ENCODE results near the gene C17orf100. TPM values are rescaled to one million over a fixed set of nuclear protein-coding genes. Genes with fewer than 3 reads are reported as not detected.
"Not testable (repeated sequence)": the region's sequence is repeated elsewhere in the genome, so short reads cannot be mapped to it uniquely, and the experiment has no call there.

The C17orf100 gene
- total RNA-seq, 1 experiment from 2014 or later, result not detected

- H3K27ac ChIP-seq (ENCODE audit: low read length); H4K20me1 ChIP-seq (ENCODE audit: insufficient read depth, low read depth, low read length); H3K36me3 ChIP-seq (ENCODE audit: insufficient read depth, low read length); H3K9me2 ChIP-seq (replicated peaks; ENCODE audit: insufficient read depth, low read length); H2AFZ ChIP-seq (ENCODE audit: low read length); H3K9ac ChIP-seq (ENCODE audit: low read length); H3K27me3 ChIP-seq (ENCODE audit: low read length); H3K9me3 ChIP-seq (ENCODE audit: low read length): not testable (repeated sequence)
- peaks cover 28% of the 10 kb centered on the region for H3K79me2 ChIP-seq (ENCODE audit: low read length)
- peak overlapping the region; percentile 93 for H3K4me2 ChIP-seq (ENCODE audit: low read depth, low read length, poor library complexity, severe bottlenecking)
- peaks cover 57% of the 10 kb centered on the region for H3K4me1 ChIP-seq (ENCODE audit: low read length)
- H3K4me3 ChIP-seq (ENCODE audit: low read length), result peak overlapping the region; percentile 91
- peak; percentile 29 for DNase-seq
These were observed 6.8 kb downstream of the C17orf100 start for GRCh38 chr17:6658411-6658810.

GRCh38 chr17:6660101-6660500 is 8.5 kb downstream of the C17orf100 start:
- Histone ChIP-seq H3K4me3 (ENCODE audit: low read length) (peak overlapping the region; percentile 67), H3K36me3 (ENCODE audit: insufficient read depth, low read length) (peaks cover 8% of the 10 kb centered on the region; the same call in 1 of the 2 replicates), H3K4me1 (ENCODE audit: low read length) (peaks cover 50% of the 10 kb centered on the region), H2AFZ (ENCODE audit: low read length) (no peak overlapping the region), H3K27me3 (ENCODE audit: low read length) (no peaks in the 10 kb centered on the region), H3K9me3 (ENCODE audit: low read length) (no peaks in the 10 kb centered on the region), H3K9me2 (replicated peaks; ENCODE audit: insufficient read depth, low read length) (no peaks in the 10 kb centered on the region), H3K4me2 (ENCODE audit: low read depth, low read length, poor library complexity, severe bottlenecking) (peak overlapping the region; percentile 80), H4K20me1 (ENCODE audit: insufficient read depth, low read depth, low read length) (no peaks in the 10 kb centered on the region), H3K27ac (ENCODE audit: low read length) (peak overlapping the region; percentile 92), H3K9ac (ENCODE audit: low read length) (peak overlapping the region; percentile 76), H3K79me2 (ENCODE audit: low read length) (peaks cover 36% of the 10 kb centered on the region)
- DNase-seq, result no peak

- Histone ChIP-seq H3K9me2 (replicated peaks; ENCODE audit: insufficient read depth, low read length) (no peaks in the 10 kb centered on the region), H3K27ac (ENCODE audit: low read length) (peak overlapping the region; percentile 92), H4K20me1 (ENCODE audit: insufficient read depth, low read depth, low read length) (no peaks in the 10 kb centered on the region), H3K9me3 (ENCODE audit: low read length) (no peaks in the 10 kb centered on the region), H2AFZ (ENCODE audit: low read length) (no peak overlapping the region), H3K9ac (ENCODE audit: low read length) (peak overlapping the region; percentile 76), H3K4me2 (ENCODE audit: low read depth, low read length, poor library complexity, severe bottlenecking) (peak overlapping the region; percentile 80), H3K27me3 (ENCODE audit: low read length) (no peaks in the 10 kb centered on the region), H3K4me1 (ENCODE audit: low read length) (peaks cover 52% of the 10 kb centered on the region), H3K36me3 (ENCODE audit: insufficient read depth, low read length) (peaks cover 8% of the 10 kb centered on the region; the same call in 1 of the 2 replicates), H3K4me3 (ENCODE audit: low read length) (peak overlapping the region; percentile 67), H3K79me2 (ENCODE audit: low read length) (peaks cover 38% of the 10 kb centered on the region)
- DNase-seq, result peak; percentile 88
These were observed 9.4 kb downstream of the C17orf100 start for GRCh38 chr17:6660805-6661463.

- Histone ChIP-seq H3K4me2 (ENCODE audit: low read depth, low read length, poor library complexity, severe bottlenecking) (peak overlapping the region; percentile 80), H3K9me2 (replicated peaks; ENCODE audit: insufficient read depth, low read length) (no peaks in the 10 kb centered on the region), H3K79me2 (ENCODE audit: low read length) (peaks cover 38% of the 10 kb centered on the region), H4K20me1 (ENCODE audit: insufficient read depth, low read depth, low read length) (no peaks in the 10 kb centered on the region), H3K27me3 (ENCODE audit: low read length) (no peaks in the 10 kb centered on the region), H2AFZ (ENCODE audit: low read length) (no peak overlapping the region), H3K4me3 (ENCODE audit: low read length) (peak overlapping the region; percentile 67), H3K9me3 (ENCODE audit: low read length) (no peaks in the 10 kb centered on the region), H3K27ac (ENCODE audit: low read length) (peak overlapping the region; percentile 92), H3K36me3 (ENCODE audit: insufficient read depth, low read length) (peaks cover 8% of the 10 kb centered on the region; the same call in 1 of the 2 replicates), H3K4me1 (ENCODE audit: low read length) (peaks cover 52% of the 10 kb centered on the region), H3K9ac (ENCODE audit: low read length) (peak overlapping the region; percentile 76)
- no peak for DNase-seq
These were observed 9.9 kb downstream of the C17orf100 start for GRCh38 chr17:6661464-6661848.

DNA sequence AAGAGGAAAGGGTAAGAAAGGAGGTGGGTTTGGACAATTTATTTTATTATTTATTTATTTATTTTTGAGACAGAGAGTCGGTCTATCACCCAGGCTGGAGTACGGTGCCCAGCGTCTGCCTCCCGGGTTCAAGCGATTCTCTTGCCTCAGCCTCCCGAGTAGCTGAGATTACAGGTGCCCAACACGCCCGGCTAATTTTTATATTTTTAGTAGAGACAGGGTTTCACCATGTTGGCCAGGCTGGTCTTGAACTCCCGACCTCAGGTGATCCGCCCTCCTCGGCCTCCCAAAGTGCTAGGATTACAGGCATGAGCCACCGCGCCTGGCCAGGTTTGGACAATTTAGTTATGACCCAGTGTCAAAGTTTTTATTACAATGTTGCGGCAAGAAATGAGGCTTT is 11.6 kb downstream of the C17orf100 start:
- peak overlapping the region; percentile 52 for H3K9ac ChIP-seq (ENCODE audit: low read length)
- H3K4me1 ChIP-seq (ENCODE audit: low read length), result peaks cover 44% of the 10 kb centered on the region
- not testable (repeated sequence) for DNase-seq; H3K36me3 ChIP-seq (ENCODE audit: insufficient read depth, low read length); H3K9me3 ChIP-seq (ENCODE audit: low read length); H3K4me3 ChIP-seq (ENCODE audit: low read length); H4K20me1 ChIP-seq (ENCODE audit: insufficient read depth, low read depth, low read length); H3K27me3 ChIP-seq (ENCODE audit: low read length); H3K9me2 ChIP-seq (replicated peaks; ENCODE audit: insufficient read depth, low read length); H2AFZ ChIP-seq (ENCODE audit: low read length)
- peak overlapping the region; percentile 80 for H3K4me2 ChIP-seq (ENCODE audit: low read depth, low read length, poor library complexity, severe bottlenecking)
- H3K79me2 ChIP-seq (ENCODE audit: low read length), result peaks cover 25% of the 10 kb centered on the region
- peak overlapping the region; percentile 92 for H3K27ac ChIP-seq (ENCODE audit: low read length)

DNA sequence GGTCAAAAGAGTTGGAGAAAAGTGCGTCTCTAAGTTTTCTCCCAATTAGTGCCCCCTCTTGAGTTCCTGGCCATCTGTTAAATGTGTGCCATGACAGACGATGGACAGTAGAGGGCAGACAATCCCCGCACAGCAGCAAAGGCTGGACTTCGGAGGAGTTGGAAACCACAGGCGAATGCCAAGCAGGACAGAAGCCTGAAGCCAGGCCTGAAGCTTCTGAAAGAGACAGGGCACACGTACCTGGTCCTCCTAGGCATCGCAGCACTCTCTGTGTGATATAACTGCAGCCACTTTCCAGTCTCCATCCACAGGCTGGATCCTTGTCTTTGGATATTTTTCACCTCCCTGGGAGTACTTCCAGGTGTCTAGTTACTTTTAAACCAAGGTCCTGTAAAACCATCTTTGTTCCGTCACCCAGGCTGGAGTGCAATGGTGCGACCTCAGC is 14.5 kb downstream of the C17orf100 start:
- Histone ChIP-seq H3K27ac (ENCODE audit: low read length) (no peak overlapping the region), H3K4me2 (ENCODE audit: low read depth, low read length, poor library complexity, severe bottlenecking) (no peak overlapping the region), H3K4me3 (ENCODE audit: low read length) (no peak overlapping the region), H4K20me1 (ENCODE audit: insufficient read depth, low read depth, low read length) (no peaks in the 10 kb centered on the region), H3K27me3 (ENCODE audit: low read length) (no peaks in the 10 kb centered on the region), H3K4me1 (ENCODE audit: low read length) (peaks cover 27% of the 10 kb centered on the region), H3K9ac (ENCODE audit: low read length) (no peak overlapping the region), H3K79me2 (ENCODE audit: low read length) (peaks cover 22% of the 10 kb centered on the region), H2AFZ (ENCODE audit: low read length) (no peak overlapping the region), H3K9me2 (replicated peaks; ENCODE audit: insufficient read depth, low read length) (no peaks in the 10 kb centered on the region), H3K9me3 (ENCODE audit: low read length) (no peaks in the 10 kb centered on the region), H3K36me3 (ENCODE audit: insufficient read depth, low read length) (peaks cover 8% of the 10 kb centered on the region; the same call in 1 of the 2 replicates)
- DNase-seq, result peak; percentile 76

DNA sequence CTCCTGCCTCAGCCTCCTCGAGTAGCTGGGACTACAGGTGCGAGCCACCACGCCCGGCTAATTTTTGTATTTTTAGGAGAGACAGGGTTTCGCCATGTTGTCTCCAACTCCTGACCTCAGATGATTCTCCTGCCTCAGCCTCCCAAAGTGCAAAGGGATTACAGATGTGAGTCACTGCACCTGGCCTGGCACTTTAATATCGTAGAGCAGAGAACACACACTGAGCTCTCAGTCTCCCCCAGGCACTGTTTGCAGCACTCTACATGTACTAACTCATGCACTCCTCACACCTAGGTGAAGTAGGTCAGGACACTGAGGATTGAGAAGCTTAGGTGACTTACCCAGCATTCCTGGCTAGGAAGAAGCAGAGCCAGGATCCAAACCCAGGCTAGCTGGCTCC is 15.0 kb downstream of the C17orf100 start:
- no peak overlapping the region for H3K9ac ChIP-seq (ENCODE audit: low read length)
- no peaks in the 10 kb centered on the region for H4K20me1 ChIP-seq (ENCODE audit: insufficient read depth, low read depth, low read length)
- H3K4me3 ChIP-seq (ENCODE audit: low read length), result no peak overlapping the region
- no peaks in the 10 kb centered on the region for H3K9me3 ChIP-seq (ENCODE audit: low read length)
- no peak for DNase-seq
- no peaks in the 10 kb centered on the region for H3K9me2 ChIP-seq (replicated peaks; ENCODE audit: insufficient read depth, low read length)
- H3K4me1 ChIP-seq (ENCODE audit: low read length), result peaks cover 22% of the 10 kb centered on the region
- H2AFZ ChIP-seq (ENCODE audit: low read length), result no peak overlapping the region
- H3K36me3 ChIP-seq (ENCODE audit: insufficient read depth, low read length), result peaks cover 8% of the 10 kb centered on the region; the same call in 1 of the 2 replicates
- no peak overlapping the region for H3K4me2 ChIP-seq (ENCODE audit: low read depth, low read length, poor library complexity, severe bottlenecking)
- H3K79me2 ChIP-seq (ENCODE audit: low read length), result peaks cover 19% of the 10 kb centered on the region
- no peak overlapping the region for H3K27ac ChIP-seq (ENCODE audit: low read length)
- H3K27me3 ChIP-seq (ENCODE audit: low read length), result no peaks in the 10 kb centered on the region

DNA sequence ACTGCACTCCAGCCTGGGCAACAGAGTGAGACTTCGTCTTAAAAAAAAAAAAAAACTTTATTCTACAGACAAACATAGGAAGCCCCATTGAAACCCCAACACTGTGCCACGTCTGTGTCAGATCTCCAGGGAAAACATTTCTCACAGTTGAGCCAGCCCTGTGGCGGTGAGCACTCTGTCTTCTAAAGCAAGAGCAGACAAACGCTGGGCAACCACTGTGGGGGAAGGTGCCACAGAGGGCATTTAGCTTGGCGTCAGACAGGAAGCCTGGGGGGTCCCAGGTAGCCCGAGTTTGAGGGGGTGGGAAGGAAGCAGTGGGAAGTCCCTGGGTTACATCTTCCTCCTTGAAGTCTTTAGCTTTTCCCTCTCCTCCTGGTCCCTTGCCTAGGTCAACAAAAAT is 16.0 kb downstream of the C17orf100 start:
- Histone ChIP-seq H3K4me3 (ENCODE audit: low read length) (no peak overlapping the region), H4K20me1 (ENCODE audit: insufficient read depth, low read depth, low read length) (no peaks in the 10 kb centered on the region), H3K27me3 (ENCODE audit: low read length) (no peaks in the 10 kb centered on the region), H3K4me2 (ENCODE audit: low read depth, low read length, poor library complexity, severe bottlenecking) (no peak overlapping the region), H3K9ac (ENCODE audit: low read length) (no peak overlapping the region), H3K79me2 (ENCODE audit: low read length) (peaks cover 15% of the 10 kb centered on the region; the same call in 1 of the 2 replicates), H3K36me3 (ENCODE audit: insufficient read depth, low read length) (peaks cover 8% of the 10 kb centered on the region; the same call in 1 of the 2 replicates), H3K9me3 (ENCODE audit: low read length) (no peaks in the 10 kb centered on the region), H2AFZ (ENCODE audit: low read length) (no peak overlapping the region), H3K27ac (ENCODE audit: low read length) (no peak overlapping the region), H3K4me1 (ENCODE audit: low read length) (peaks cover 14% of the 10 kb centered on the region), H3K9me2 (replicated peaks; ENCODE audit: insufficient read depth, low read length) (no peaks in the 10 kb centered on the region)
- no peak for DNase-seq

Data from Karpas-422 (cell line).